ENCODE results near the gene ZMYM5. TPM values are rescaled to one million over a fixed set of nuclear protein-coding genes. Genes with fewer than 3 reads are reported as not detected.

ZMYM5 gene
- total and polyA plus RNA-seq, 9 of the 15 experiments (the other 6 are each of a cell fraction or from before 2014, with no cell fraction given) = 5.4 to 11.9 (median 7.8) TPM

- TF ChIP-seq ARID3A (IDR thresholded peaks at IDR 0.05; ENCODE audit: borderline replicate concordance, low read depth, low read length) (no peak; the same call in 1 of the 2 replicates), EHMT2 (IDR thresholded peaks at IDR 0.05) (no peak), ZNF780A (CRISPR knock-in tag; IDR thresholded peaks at IDR 0.05) (no peak), ZC3H4 (CRISPR knock-in tag; IDR thresholded peaks at IDR 0.05; ENCODE audit: borderline replicate concordance) (no peak), ZNF274 (IDR thresholded peaks at IDR 0.05; ENCODE audit: borderline replicate concordance, low read depth, low read length) (no peak), HNRNPUL1 (IDR thresholded peaks at IDR 0.05; ENCODE audit: low read length) (no peak), CTBP1 (IDR thresholded peaks at IDR 0.05; ENCODE audit: borderline replicate concordance) (peak; percentile 66), KAT8 (IDR thresholded peaks at IDR 0.05; ENCODE audit: low read depth) (no peak), MEIS2 (IDR thresholded peaks at IDR 0.05; ENCODE audit: partially characterized antibody) (peak; percentile 68), SRF (CRISPR knock-in tag; IDR thresholded peaks at IDR 0.05) (no peak), WHSC1 (IDR thresholded peaks at IDR 0.05; ENCODE audit: low read length) (no peak), LCOR (CRISPR knock-in tag; IDR thresholded peaks at IDR 0.05) (no peak), MAFK (IDR thresholded peaks at IDR 0.05; ENCODE audit: low read length) (no peak), RBM39 (optimal IDR thresholded peaks at IDR 0.05; ENCODE audit: low read depth, low read length) (no peak), ZNF253 (CRISPR knock-in tag; conservative IDR thresholded peaks at IDR 0.05) (no peak), SNRNP70 (optimal IDR thresholded peaks at IDR 0.05; ENCODE audit: low read depth, low read length) (no peak), ZBTB33 (CRISPR knock-in tag; IDR thresholded peaks at IDR 0.05) (no peak), ETS2 (tag; IDR thresholded peaks at IDR 0.05; ENCODE audit: borderline replicate concordance, poor library complexity, severe bottlenecking) (no peak), NCOA1 (IDR thresholded peaks at IDR 0.05; ENCODE audit: low read depth) (no peak), NR3C1 (CRISPR knock-in tag; IDR thresholded peaks at IDR 0.05) (no peak), ZNF232 (CRISPR knock-in tag; IDR thresholded peaks at IDR 0.05) (no peak), ATF6 (CRISPR knock-in tag; IDR thresholded peaks at IDR 0.05) (no peak)
- TF ChIP-seq, protein P1, sequence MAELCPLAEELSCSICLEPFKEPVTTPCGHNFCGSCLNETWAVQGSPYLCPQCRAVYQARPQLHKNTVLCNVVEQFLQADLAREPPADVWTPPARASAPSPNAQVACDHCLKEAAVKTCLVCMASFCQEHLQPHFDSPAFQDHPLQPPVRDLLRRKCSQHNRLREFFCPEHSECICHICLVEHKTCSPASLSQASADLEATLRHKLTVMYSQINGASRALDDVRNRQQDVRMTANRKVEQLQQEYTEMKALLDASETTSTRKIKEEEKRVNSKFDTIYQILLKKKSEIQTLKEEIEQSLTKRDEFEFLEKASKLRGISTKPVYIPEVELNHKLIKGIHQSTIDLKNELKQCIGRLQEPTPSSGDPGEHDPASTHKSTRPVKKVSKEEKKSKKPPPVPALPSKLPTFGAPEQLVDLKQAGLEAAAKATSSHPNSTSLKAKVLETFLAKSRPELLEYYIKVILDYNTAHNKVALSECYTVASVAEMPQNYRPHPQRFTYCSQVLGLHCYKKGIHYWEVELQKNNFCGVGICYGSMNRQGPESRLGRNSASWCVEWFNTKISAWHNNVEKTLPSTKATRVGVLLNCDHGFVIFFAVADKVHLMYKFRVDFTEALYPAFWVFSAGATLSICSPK (IDR thresholded peaks at IDR 0.05; ENCODE audit: borderline replicate concordance) = no peak
Observed at GRCh38 chr13:19863323-19864023, at the start of gene ZMYM5 (continued).
